Heart left ventricle (tissue), 13 donors: ENCODE results near the gene SLC5A2.

Experiments
- CTCF ChIP-seq, 12 donors: fragments of 200-600 bp; sonication (generic) in 4 of 12; IDR thresholded peaks; one replicate each; pipeline versions ENCODE4 v1.5.0 to v1.8.0; 2018 to 2022; ENCODE audit warnings: antibody characterized with exemption in 12 of 12, mild to moderate bottlenecking in 5 of 12
- POLR2A ChIP-seq, 2 donors: fragments of 450-650 bp; IDR thresholded peaks; one replicate each; pipeline ENCODE4 v1.6.1; 2017; ENCODE audit warnings: antibody characterized with exemption in 2 of 2, mild to moderate bottlenecking in 2 of 2, moderate library complexity in 2 of 2
- donor health status: ischemic (EF 13 %, LVEDD 7.1; RV severe dilation, severe dysfunction).
- donor health status: DM: no; HTN: yes; CAD: no.
- donor health status: DM: no; HTN: no; CAD: no.
- donor health status: ischemic (EF 25% LVEDD 6.9; RV normal size, moderate dysfunction).
- donor health status: ischemic (EF 25% LVEDD 5.7; RV mildly dilated, moderate dysfunction).
- donor health status: ischemic (EF 35%, LVEDD 5.7; RV mildly dilated, moderate dysfunction).
- donor health status: nonischemic (EF 11% LVEDD 7.7; RV severe dilation, severe dysfunction).
- donor health status: DM: yes; HTN: yes; CAD: no.
- donor health status: PGD.
- donor health status: ischemic (EF 29% LVEDD 5.4; RV normal size, mild dysfunction).
- donor health status: nonischemic (EF 23%, LVEDD 6.1; RV moderate dilation, normal function).

DNA sequence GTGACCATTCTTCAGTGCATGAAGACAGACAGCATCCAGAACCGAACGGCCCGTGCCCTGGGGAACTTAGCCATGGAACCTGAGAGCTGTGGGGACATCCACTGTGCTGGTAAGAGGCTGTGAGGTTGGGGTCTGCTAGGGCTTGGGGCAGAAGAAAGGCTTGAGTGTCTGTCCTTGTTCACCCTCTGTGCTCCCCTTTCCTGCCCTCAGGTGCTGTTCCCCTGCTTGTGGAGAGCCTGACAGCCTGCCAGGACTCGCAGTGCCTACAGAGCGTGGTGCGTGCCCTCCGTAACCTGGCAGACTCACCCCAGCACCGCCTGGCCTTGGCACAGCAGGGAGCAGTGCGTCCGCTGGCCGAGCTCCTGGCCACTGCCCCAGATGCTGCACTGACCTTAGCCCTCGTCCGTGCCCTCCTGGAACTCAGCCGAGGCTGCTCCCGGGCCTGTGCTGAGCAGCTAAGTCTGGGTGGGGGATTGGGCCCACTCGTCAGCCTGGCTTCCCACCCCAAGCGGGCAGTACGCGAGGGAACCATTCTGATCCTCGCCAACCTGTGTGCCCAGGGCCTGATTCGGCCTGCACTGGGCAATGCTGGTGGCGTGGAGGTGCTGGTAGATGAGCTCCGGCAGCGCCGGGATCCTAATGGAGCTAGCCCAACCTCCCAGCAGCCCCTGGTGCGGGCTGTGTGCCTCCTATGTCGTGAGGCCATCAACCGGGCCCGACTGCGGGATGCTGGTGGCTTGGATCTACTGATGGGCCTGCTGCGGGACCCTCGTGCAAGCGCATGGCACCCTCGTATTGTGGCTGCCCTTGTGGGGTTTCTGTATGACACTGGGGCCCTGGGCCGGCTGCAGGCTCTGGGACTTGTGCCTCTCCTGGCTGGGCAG is 20.8 kb upstream of the SLC5A2 start:
- TF ChIP-seq POLR2A (IDR thresholded peaks at IDR 0.05) (no peak), CTCF (IDR thresholded peaks at IDR 0.05) (no peak)
